GM18508 (cell line): ENCODE results near the gene STAT2.
"Not testable (repeated sequence)": the region's sequence is repeated elsewhere in the genome, so short reads cannot be mapped to it uniquely, and the experiment has no call there.

ENCODE experiments used
- ATAC-seq: cut with Tn5 transposase; IDR thresholded peaks from one replicate; pipeline ENCODE4 v1.9.1; 2021; ENCODE audit warnings: moderate number of reproducible peaks; ENCODE audit not compliant: insufficient read depth, unreplicated experiment

Gene STAT2

DNA sequence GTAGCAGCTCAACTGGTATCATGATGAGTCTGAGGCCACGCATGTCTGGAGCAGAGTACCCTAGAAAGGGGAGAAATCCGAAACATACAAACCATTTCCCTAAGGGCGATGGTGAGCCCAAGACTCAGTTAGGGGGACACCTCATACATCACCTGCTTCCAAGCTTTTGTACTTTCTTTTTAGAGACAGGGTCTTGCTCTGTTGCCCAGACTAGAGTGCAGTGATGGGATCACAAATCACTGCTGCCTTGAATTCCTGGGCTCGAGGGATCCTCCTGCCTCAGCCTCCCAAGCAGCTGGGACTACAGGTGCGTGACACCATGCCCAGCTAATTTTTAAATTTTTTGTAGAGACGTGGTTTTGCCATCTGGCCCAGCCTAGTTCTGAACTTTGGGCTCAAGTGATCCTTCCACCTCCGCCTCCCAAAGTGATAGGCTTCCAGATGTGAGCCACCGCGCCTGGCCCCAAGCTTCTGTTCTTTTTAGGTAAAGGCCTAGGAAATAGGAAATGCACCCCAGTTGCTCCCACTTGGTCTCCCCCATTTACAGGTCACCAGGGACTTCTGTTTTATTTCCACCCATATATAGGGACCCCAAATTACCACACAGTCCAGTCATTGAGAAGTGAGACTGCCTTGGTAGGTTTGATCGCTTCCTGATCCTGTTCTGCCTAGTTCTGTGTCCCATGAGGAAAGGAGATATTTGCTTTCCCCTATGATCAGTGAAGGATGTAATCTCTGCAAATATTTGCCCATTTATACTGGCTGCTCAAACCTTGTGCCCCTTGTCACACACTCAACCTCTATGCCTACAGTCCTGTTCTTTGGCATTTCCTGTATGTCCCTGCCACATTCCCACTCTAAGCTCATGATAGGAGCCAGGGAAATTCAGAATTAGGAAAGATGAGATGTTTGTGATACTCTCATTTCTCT lies 2.5 kb upstream of the STAT2 start, which contains the start of gene APOF:
Gene APOF (minus strand): TSS at position 728 of the 930 bp plus-strand sequence. CDS start 112 bp downstream, at position 616.
- ATAC-seq = no peak

DNA sequence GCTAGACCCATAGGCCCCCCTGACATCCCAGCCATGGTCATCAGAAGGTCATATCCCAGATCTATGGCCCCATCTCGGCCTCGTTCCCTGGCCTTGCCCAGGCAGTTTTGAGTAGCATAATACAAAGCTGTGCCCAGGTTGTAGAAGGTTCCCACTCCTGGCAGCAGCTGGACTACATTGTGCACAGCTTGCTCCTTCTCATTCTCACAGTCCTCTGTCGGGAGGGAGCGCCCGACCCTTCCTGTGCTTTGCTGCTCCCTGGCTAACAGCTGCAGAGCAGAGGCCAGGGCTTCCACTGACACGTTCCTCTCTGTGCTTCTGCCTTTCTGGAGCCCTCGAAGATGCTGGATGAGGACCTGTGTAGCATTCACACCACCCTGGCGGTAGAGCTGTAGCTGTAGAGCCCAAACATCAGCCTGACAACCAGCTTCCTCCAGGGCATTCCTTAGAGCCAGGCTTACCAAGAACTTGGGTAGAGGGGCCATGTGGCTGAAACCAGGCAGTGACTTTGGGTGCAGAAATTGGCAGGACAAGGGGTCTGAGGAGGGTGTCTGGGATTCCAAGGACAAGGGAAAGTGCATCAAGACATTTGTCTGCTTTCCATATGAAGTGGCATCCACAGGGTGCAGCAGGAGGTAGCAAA lies 1.7 kb upstream of the STAT2 start:
- no peak for ATAC-seq

DNA sequence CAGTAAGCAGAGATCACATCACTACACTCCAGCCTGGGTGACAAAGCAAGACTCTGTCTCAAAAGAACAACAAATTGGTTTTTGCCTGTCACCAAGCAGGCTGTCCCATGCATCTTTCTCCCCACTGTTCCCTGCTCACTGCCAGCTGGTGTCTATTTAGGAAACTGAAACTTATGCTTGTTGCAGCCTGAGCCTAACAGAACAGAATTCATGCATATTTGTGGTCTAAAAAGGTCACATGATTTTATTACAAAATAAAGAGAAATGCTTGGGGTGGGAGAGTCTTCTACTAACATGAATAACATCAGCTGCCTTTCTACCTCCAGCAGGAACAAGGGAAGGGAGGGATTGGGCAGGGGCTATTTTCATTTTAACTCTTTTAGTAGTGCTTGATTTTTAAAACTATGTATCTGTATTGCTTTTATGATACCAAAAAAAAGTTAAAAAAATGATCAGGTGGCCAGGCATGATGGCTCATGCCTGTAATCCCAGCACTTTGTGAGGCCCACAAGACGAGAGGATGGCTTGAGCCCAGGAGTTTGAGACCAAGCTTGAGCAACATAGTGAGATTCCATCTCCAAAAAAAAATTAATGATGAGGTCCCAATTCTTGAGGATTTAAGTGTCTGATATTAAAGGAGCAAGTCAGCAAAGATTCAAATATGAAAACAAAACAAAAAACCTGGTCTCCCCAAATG lies 923 bp downstream of the STAT2 start:
- ATAC-seq = no peak

DNA sequence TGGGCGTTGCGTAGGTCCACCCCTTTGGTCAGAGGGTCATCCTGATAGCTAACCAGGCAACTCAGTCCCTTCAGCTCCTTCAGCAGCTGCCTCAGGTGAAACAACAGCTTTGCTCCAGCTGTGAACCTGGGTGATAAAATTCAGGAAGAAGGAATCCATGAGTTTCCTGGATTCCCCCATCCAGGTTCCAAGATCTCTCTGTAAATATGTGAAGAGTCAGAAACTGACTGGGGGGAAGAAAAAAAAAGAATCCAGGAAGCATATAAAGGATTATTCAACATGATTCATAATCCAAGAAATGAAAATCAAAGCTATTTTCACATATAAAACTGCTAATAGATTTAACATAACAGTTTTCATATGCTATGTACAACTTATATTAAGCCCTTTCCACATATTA lies 8.6 kb downstream of the STAT2 start:
- ATAC-seq = no peak

DNA sequence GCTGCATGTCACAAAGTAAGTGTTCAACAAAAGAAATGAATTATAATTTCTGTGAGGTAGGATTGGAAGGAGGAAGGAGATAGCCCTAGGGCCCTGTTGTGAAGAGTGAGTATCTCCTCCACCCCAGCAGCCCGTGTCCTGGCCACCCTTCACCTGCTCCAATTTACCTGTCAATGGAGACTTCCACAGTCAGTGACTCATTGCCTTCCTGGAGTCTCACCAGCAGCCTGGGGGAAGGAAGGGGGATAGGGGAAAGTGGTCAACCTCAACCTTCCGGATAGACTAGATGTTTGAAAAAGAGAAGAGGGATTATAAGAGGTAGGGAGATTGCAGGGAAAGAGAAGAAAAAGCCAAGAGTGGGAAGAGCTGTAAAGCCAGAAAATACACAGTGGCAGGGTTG lies 9.2 kb downstream of the STAT2 start:
- no peak for ATAC-seq

DNA sequence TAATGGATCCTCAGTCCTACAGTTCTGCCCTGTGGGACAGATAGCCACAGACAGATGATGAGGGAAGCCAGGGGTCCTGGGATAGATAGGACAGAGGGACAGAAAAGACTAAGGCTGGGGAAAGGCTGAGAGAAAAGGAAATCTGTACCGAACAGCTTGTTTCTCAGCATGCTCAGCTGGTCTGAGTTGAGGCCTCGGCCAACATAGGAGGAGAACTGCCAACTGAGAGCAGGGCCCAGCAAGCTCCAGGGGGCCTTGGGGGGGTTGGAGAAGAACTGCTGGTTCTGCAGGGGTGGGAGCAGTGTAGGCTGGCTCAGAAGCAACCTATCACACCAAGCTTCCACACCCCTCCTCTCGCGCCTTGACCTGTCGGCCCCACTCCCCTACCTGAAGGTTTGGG lies 11.1 kb downstream of the STAT2 start:
- ATAC-seq = no peak

DNA sequence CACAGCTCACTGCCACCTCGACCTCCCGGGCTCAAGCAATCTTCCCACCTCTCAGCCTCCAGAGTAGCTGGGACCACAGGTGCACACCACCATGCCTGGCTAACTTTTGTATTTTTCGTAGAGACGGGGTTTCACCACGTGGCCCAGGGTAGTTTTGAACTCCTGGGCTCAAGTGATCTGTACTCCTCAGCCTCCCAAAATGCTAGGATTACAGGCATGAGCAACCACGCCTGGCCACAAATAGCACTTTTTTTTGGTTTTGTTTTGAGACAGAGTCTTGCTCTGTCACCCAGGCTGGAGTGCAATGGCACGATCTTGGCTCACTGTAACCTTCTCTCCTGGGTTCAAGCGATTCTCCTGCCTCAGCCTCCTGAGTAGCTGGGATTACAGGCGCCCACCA lies 12.7 kb downstream of the STAT2 start:
- ATAC-seq = not testable (repeated sequence)

DNA sequence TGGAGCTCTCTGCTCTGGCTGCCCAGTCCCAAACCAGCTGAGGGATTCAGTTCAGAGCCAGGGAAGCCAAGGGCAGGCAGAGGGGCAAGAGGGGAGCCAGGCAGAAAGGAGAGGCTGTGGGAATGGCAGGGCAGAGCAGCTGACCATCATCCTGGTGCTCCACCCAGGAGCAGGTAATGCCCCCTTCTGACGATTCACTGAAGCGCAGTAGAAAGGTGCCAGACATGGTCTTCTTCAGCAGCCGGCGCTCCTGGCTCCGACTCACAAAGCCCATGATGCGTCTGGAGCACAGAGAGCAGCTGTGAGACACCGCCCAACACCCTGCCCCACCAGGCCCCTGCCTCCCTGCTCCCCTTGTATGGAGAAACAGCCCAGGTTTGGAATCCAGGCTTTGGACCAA lies 13.2 kb downstream of the STAT2 start:
- ATAC-seq = no peak

DNA sequence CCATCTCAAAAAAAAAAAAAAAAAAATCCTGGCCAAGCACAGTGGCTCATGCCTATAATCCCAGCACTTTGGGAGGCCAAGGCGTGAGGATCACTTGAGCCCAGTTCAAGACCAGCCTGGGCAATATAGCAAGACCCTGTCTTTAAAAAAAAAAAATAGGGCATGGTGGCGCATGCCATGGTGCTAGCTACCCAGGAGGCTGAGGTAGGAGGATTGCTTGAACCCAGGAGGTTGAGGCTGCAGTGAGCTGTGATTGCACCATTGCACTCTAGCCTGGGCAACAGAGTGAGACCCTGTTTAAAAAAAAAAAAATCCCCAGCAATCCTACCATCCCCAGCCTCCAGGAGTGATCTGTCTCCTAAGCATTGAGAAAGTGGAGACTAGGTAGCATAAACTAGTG lies 17.6 kb downstream of the STAT2 start:
- not testable (repeated sequence) for ATAC-seq

DNA sequence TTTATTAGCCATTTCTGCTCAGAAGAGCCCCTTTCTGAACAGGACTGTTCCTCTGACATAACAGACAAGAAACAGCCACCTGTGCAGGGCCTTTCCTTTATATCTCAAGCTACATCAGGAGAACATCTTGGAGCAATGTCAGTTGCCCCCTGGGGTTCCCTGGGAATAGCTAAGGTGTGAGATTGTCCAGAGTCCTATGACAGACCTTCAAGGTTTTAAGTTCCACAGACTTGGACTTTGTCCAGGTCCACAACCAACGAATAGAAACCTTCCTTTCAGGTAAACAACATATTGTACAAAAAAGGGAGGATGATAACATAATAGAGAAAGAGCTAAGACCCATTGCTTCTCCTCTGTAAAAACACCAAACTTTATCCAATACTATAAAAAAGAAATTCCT lies 18.3 kb downstream of the STAT2 start:
- no peak for ATAC-seq

DNA sequence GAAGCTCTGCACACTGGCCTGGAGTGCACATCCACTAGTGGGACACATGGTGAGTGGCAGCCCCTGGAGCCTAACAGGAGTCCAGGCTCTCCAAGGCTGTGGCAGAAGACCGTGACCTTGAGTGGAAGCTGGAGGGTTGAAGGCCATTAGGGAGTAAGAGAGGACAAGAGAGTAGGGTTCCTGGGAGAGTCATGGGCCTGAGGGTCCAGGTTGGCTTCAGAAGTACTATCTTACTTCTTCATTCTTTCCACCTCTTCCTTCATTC lies 20.8 kb downstream of the STAT2 start:
- no peak for ATAC-seq

DNA sequence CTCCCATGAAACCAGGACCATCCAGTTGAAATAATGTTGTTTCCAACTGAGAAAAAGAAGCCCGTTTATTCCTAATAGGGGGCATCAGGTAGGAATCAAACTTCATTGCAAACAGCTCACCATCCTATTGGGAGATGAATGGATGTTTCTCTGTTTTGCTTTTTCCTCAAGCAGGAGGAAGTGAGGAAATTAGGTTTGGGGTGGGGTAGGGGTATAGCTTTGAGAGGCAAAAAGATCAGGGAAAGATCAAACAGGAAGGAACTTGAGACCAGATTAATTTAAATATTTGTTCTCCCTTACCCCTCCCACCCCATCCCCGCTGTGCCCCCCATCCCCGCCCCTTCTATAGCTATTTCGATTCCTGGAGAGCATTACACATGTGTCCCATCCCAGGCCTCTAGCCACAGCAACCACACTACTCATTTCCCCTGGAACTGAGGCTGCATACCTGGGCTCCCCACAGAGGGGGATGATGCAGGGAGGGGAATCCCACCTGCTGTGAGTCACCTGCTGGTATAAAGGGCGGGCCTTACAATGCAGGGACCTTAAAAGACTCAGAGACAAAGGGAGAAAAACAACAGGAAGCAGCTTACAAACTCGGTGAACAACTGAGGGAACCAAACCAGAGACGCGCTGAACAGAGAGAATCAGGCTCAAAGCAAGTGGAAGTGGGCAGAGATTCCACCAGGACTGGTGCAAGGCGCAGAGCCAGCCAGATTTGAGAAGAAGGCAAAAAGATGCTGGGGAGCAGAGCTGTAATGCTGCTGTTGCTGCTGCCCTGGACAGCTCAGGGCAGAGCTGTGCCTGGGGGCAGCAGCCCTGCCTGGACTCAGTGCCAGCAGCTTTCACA lies 21.4 kb downstream of the STAT2 start, which contains the start of gene IL23A:
Gene IL23A (plus strand): TSS at position 577 of the 850 bp plus-strand sequence. CDS start 161 bp downstream, at position 738.
- peak; percentile 38 for ATAC-seq

DNA sequence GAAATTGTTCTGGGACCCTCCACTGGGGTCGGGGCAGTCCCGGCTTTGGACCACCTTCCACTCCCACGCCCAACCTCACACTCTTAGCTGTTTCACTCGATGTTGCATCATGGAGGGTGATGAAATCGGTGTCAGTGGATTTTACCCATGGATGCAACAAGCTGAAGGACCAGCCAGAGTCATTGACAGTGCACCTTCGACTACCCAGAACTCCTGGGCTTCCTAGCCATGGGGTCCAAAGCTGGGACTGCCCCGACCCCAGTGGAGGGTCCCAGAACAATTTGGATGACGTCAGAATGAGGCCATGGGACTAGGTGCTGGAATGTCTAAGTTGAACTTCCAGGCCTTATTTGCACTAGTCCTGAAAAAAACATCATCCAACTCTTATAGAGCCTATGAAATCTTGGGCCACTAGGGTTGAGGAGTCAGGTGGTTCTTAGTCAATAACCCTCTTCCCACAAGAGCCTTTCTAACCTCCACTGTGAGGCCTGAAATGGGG lies 22.1 kb downstream of the STAT2 start:
- ATAC-seq = no peak

DNA sequence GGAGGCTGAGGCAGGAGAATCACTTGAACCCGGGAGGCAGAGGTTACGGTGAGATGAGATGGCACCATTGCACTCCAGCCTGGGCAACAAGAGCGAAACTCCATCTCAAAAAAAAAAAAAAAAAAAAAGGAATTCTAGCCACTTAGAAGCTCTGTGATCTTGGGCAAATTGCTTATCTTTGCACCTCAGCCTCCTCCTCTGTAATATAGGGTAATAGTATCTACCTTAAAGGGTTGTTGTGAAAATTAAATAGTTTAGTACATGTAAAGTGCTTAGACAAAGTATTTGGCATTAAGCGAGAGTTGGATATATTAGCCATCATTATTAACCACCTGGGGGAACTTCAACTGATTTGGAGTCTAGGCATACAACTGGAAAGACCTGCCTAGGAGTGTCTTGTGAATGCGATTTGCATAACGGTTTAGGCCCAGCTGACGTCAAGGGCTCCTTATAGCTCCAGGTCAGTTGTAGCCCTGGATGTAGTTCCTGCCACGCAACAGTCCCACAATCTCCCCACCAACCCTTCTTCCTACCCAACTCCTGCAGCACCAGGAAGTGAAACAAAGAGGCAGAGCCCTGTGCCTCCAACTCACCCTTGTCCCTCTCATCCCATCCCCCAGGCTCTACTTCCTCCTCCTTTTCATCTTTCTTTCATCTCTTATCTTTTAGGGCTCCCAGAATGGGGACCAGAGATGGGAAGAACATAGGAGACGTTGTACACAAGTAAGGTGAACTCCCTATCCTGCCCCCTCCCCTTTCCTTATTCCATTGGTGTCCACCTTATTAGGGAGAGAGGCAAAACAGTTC lies 23.3 kb downstream of the STAT2 start:
- ATAC-seq = no peak

DNA sequence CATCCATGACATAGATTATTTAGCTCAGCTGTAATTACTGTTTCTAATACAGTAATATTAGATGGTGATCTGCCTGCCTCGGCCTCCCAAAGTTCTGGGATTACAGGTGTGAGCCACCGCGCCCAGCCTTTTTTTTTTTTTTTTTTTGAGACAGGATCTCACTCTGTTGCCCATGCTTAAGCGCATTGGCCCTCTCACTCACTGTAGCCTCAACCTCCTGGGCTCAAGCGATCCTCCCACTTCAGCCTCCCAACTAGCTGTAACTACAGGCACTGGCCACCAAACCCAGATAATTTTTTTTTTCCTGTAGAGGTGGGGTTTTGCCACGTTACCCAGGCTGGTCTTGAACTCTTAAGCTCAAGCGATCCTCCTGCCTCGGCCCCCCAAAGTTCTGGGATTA lies 24.4 kb downstream of the STAT2 start:
- not testable (repeated sequence) for ATAC-seq

DNA sequence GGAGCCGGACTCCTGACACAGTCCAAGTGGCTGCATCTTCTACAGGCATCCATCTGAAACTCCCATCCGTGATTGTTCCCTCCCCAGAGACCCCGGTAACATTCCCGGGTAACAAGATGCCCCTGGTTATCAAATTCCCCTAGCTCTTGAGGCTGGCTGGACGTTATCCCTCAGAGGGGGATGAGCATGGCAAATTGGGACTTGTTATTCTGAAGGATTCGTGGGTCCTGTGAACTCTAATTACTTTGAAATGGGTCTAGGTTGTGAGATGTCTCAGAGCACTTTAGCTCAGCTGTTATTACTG lies 25.5 kb downstream of the STAT2 start:
- no peak for ATAC-seq

DNA sequence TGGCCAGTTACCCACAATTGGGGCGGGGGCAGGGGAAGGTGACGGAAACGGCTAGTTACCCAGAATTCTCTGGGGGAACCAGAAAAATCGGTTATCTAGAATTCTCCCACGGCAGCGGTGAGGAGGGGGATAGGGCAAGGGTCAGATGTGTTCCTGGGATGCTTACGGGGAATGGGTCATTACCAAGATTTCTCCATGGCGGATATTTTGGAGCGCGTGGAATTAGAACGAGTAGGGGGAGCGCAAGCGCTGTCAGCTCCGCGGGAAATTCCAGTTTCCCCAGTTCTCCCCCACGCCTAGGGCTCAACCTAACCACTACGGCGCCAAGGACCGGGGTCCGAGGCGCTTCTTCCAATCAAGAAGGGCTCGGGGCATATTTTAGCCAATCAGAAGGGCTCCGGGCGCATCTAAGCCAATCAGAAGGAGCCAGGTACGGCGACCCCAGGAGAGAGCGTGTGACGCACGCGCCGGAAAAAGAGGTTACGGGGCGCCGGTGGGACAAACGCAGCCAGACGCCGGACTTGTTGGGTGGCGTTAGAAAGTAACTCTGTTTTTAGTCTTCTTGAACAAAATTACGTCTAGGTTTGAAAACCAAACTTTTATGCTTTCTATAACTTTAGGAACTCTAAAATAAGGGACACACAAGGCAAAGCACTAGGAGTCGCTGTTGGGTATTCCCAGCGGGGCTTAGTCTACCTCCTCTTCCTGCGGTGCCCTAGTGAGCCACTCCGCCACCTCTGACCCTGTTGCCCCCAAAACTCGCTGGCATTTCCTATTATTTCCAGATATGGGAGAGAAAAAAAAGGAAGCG lies 26.0 kb downstream of the STAT2 start, which contains the start of gene PAN2:
Gene PAN2 (minus strand): TSS at position 322 of the 811 bp plus-strand sequence. CDS start 906 bp downstream, outside the sequence.
- ATAC-seq = peak; percentile 72

DNA sequence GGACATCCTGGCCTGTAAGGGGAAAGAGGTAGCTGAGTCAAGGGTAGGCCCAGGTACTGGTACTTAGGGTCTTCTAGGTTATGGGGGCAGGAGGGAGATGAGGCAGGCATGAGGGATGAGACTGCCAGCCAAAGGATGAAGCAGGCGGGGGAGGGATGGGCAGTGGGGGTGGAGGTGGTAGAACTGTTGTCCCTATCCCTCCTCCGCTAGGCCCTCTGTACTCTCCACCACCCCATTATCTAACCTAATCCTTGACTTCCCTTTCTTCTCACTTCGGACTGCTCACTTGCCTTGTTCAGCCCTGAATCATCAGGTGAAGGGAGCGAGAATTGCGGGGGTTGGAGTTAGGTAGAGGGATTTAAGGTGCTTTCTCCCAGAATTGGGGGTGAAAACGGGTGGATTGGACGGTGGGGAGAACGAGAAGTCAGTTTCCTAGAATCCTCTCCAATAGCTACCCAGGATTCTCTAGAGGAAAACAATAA lies 26.7 kb downstream of the STAT2 start:
- no peak for ATAC-seq
